ENCODE data around the gene RPS19BP1. TPM values are rescaled to one million over a fixed set of nuclear protein-coding genes. Genes with fewer than 3 reads are reported as not detected.

Gene RPS19BP1
- total and polyA plus RNA-seq, 8 donors = 36.9 to 684 (median 155) TPM

GRCh38 chr22:39554151-39554550 lies 21.6 kb upstream of the RPS19BP1 start:
- peaks cover 14 to 18% (median 15%) of the 10 kb centered on the region in 4 donors for H3K4me1 ChIP-seq
- H3K27me3 ChIP-seq = peaks cover 19 to 84% (median 52%) of the 10 kb centered on the region in 3 donors
- no peak overlapping the region for H3K4me3 ChIP-seq
- no peak overlapping the region for H3K27ac ChIP-seq
- WGBS, 5 donors = 42 to 51% (median 50%) methylated on average over 2 to 3 of the region's 3 CpGs
- TF ChIP-seq POLR2A (IDR thresholded peaks at IDR 0.05) = no peak
- no peak for TF ChIP-seq POLR2AphosphoS5 (IDR thresholded peaks at IDR 0.05)
- no peak for TF ChIP-seq EP300 (IDR thresholded peaks at IDR 0.05)
- TF ChIP-seq, protein P1, sequence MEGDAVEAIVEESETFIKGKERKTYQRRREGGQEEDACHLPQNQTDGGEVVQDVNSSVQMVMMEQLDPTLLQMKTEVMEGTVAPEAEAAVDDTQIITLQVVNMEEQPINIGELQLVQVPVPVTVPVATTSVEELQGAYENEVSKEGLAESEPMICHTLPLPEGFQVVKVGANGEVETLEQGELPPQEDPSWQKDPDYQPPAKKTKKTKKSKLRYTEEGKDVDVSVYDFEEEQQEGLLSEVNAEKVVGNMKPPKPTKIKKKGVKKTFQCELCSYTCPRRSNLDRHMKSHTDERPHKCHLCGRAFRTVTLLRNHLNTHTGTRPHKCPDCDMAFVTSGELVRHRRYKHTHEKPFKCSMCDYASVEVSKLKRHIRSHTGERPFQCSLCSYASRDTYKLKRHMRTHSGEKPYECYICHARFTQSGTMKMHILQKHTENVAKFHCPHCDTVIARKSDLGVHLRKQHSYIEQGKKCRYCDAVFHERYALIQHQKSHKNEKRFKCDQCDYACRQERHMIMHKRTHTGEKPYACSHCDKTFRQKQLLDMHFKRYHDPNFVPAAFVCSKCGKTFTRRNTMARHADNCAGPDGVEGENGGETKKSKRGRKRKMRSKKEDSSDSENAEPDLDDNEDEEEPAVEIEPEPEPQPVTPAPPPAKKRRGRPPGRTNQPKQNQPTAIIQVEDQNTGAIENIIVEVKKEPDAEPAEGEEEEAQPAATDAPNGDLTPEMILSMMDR (IDR thresholded peaks at IDR 0.05) = no peak
- no peaks in the 10 kb centered on the region for H3K36me3 ChIP-seq
- no peak for DNase-seq
- intact Hi-C loops (cut with DNase I; ENCODE audit: low total_unique reads) = no loop called here
- H3K9me3 ChIP-seq = no peaks in the 10 kb centered on the region

DNA sequence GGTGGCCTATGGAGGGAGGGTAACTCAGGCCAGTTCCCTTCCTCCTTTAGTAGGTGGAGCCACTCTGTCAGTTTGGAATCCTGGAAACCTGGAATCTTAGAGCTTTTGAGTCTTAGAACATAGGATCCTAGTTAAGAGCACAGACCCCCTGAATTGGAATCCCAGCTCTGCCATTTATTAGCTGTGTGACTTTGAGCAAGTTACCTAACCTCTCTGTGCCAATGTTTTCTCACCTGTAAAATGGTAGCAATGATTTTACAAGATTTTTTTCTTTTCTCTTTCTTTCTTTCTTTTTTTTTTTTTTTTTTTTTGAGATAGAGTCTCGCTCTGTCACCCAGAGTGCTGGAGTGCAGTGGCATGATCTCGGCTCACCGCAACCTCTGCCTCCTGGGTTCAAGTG lies 20.9 kb upstream of the RPS19BP1 start:
- WGBS, 5 donors = 63 to 100% (median 71%) methylated on average over 2 to 3 of the region's 3 CpGs
- Histone ChIP-seq H3K9me3 (no peaks in the 10 kb centered on the region), H3K27me3 (peaks cover 13 to 84% (median 51%) of the 10 kb centered on the region in 3 donors), H3K27ac (no peak overlapping the region), H3K36me3 (no peaks in the 10 kb centered on the region), H3K4me1 (peaks cover 11 to 15% (median 12%) of the 10 kb centered on the region in 4 donors), H3K4me3 (no peak overlapping the region)
- no peak for TF ChIP-seq POLR2AphosphoS5 (IDR thresholded peaks at IDR 0.05)
- TF ChIP-seq EP300 (IDR thresholded peaks at IDR 0.05) = no peak
- DNase-seq = no peak
- intact Hi-C loops (cut with DNase I; ENCODE audit: low total_unique reads) = no loop called here

DNA sequence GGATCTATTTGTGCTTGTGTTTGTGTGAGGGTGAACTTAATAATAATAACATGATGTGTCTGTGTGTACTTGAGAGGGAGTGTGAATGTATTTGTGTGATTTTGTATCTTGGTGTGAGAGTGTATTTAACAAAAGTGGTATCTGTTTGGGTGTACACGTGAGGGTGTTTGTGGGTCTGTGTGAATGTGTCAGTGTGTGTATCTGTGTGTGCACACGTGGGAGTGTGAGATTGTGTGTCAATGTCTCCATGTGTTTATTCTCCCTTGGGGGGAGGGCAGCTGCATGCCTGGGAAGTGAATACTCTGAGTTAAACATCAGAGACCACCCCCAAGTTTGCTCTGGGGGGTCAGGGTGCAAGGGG lies 15.0 kb upstream of the RPS19BP1 start:
- intact Hi-C loops (cut with DNase I; ENCODE audit: low total_unique reads) = no loop called here

DNA sequence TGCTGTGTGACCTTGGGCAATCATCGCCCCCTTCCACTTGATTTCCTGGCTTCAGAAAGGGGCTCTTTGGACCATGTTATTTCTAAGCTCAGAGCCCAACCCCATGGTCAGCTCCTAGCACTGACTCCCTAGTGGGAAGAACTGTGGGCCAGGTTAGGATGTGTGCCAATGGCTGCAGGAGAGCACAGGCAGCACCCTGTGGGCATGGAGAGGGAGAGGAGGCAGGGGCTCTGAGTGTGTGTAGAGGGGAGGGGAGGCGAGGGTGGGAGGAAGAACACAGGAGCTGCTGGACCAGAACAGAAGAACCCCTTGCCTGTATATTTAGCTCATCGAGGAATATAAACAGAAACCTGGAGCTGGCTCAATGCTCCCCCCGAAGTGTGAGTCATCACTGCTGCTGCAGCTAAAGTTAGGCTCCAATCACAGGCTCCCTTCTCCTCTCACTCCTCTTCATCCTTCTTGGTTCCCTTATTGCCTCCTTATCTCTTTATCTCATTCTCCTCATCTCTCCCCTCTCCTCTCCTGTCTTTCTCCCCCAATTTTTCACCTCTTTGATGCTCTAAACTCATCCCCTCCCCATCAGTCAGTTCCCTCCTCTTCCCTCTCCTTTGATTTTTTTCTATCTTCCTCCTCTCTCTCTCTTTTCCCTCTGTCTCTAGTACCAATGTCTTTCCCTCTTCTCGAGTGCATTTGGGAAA lies 14.5 kb upstream of the RPS19BP1 start:
- 32 to 47% (median 38%) methylated on average over 5 of the region's 5 CpGs for WGBS, 5 donors
- peak in 1 of 2 donors; percentile 22 for DNase-seq
- no peak for TF ChIP-seq POLR2A (IDR thresholded peaks at IDR 0.05)
- TF ChIP-seq POLR2AphosphoS5 (IDR thresholded peaks at IDR 0.05) = no peak
- TF ChIP-seq, protein P1 (IDR thresholded peaks at IDR 0.05) = no peak
- no peak for TF ChIP-seq EP300 (IDR thresholded peaks at IDR 0.05)
- Histone ChIP-seq H3K36me3 (no peaks in the 10 kb centered on the region), H3K9me3 (no peaks in the 10 kb centered on the region), H3K27ac (no peak overlapping the region), H3K27me3 (peaks cover 0 to 99% (median 49%) of the 10 kb centered on the region in 3 donors), H3K4me1 (peaks cover 0 to 11% (median 6%) of the 10 kb centered on the region in 4 donors), H3K4me3 (no peak overlapping the region)
- intact Hi-C loops (cut with DNase I; ENCODE audit: low total_unique reads) = no loop called here

More for the DNA sequence above, 15.0 kb upstream of the RPS19BP1 start:
- no peak overlapping the region for H3K27ac ChIP-seq
- peaks cover 0 to 11% (median 6%) of the 10 kb centered on the region in 4 donors for H3K4me1 ChIP-seq
- DNase-seq = no peak
- TF ChIP-seq EP300 (IDR thresholded peaks at IDR 0.05) (no peak), POLR2A (IDR thresholded peaks at IDR 0.05) (no peak), POLR2AphosphoS5 (IDR thresholded peaks at IDR 0.05) (no peak)
- TF ChIP-seq, protein P1 (IDR thresholded peaks at IDR 0.05) = no peak
- H3K9me3 ChIP-seq = no peaks in the 10 kb centered on the region
- peaks cover 0 to 99% (median 49%) of the 10 kb centered on the region in 3 donors for H3K27me3 ChIP-seq
- no peak overlapping the region for H3K4me3 ChIP-seq
- no peaks in the 10 kb centered on the region for H3K36me3 ChIP-seq
- 22 to 44% (median 30%) methylated on average over 2 of the region's 2 CpGs for WGBS, 5 donors
